ENCODE measurements around the gene LYPD1. TPM values are rescaled to one million over a fixed set of nuclear protein-coding genes. Genes with fewer than 3 reads are reported as not detected.

LYPD1 gene
- total RNA-seq, 1 donor from 2014 or later, result 6.0 TPM

DNA sequence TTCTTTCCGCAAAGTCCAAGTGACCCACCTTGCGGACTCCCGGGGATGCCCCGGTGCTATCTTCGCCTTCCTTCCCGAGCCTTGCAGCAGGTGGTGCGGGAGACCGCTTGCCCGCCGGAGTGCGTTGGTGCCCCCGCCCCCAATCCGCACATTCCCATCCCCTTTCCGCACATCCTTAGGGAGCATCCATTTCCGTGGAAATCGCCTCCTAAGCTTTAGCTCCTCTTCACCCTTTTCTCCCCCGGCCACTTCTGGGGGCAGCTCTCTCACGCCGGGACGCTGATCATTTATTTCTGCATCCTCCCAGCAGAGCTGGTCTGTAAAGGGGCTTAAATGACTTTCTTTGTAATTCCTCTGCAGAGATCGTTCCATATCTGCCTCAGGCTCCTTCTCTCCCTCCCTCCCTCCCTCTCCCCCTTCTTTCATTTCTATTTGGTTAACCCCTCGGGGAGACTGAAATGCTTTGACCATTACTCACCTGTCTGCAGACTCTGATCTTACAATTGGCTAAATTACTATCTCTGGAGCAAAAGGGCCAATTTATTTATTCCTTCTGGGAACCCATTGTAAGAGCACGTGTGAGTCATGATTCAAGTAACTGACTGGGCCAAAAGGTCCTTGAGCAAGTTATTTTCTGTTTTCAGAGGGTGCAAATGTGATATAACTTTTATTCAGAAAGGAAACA lies 1.3 kb upstream of the LYPD1 start:
- Histone ChIP-seq H3K4me3 (peak overlapping the region; percentile 65), H3K27ac (no peak overlapping the region), H3K4me1 (peaks cover 5% of the 10 kb centered on the region), H3K27me3 (peaks cover 62% of the 10 kb centered on the region), H3K36me3 (no peaks in the 10 kb centered on the region), H3F3A (ENCODE audit: low read depth) (peaks cover 14% of the 10 kb centered on the region), H3K4me2 (peak overlapping the region; percentile 98), H4K20me1 (ENCODE audit: low read depth) (no peaks in the 10 kb centered on the region), H3K79me2 (ENCODE audit: low read depth) (no peaks in the 10 kb centered on the region), H3K9me3 (ENCODE audit: low read depth) (no peaks in the 10 kb centered on the region), H3K9ac (no peak overlapping the region), H2AFZ (replicated peaks) (peak overlapping the region; percentile 92)
- Mint-ChIP-seq H3K27me3 (ENCODE audit: insufficient read depth, low read depth) (peaks cover 8% of the 10 kb centered on the region), H3K9me3 (no peaks in the 10 kb centered on the region), H3K4me1 (peaks cover 36% of the 10 kb centered on the region), H3K36me3 (peaks cover 9% of the 10 kb centered on the region), H3K27ac (peak overlapping the region; percentile 25), H3K4me3 (peak overlapping the region; percentile 93)
- TF ChIP-seq EZH2phosphoT487 (IDR thresholded peaks at IDR 0.05) (no peak), EZH2 (IDR thresholded peaks at IDR 0.05) (no peak)
- TF ChIP-seq, protein P1, sequence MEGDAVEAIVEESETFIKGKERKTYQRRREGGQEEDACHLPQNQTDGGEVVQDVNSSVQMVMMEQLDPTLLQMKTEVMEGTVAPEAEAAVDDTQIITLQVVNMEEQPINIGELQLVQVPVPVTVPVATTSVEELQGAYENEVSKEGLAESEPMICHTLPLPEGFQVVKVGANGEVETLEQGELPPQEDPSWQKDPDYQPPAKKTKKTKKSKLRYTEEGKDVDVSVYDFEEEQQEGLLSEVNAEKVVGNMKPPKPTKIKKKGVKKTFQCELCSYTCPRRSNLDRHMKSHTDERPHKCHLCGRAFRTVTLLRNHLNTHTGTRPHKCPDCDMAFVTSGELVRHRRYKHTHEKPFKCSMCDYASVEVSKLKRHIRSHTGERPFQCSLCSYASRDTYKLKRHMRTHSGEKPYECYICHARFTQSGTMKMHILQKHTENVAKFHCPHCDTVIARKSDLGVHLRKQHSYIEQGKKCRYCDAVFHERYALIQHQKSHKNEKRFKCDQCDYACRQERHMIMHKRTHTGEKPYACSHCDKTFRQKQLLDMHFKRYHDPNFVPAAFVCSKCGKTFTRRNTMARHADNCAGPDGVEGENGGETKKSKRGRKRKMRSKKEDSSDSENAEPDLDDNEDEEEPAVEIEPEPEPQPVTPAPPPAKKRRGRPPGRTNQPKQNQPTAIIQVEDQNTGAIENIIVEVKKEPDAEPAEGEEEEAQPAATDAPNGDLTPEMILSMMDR (IDR thresholded peaks at IDR 0.05), result no peak
- peak; percentile 55 for DNase-seq (ENCODE audit: low spot score)

DNA sequence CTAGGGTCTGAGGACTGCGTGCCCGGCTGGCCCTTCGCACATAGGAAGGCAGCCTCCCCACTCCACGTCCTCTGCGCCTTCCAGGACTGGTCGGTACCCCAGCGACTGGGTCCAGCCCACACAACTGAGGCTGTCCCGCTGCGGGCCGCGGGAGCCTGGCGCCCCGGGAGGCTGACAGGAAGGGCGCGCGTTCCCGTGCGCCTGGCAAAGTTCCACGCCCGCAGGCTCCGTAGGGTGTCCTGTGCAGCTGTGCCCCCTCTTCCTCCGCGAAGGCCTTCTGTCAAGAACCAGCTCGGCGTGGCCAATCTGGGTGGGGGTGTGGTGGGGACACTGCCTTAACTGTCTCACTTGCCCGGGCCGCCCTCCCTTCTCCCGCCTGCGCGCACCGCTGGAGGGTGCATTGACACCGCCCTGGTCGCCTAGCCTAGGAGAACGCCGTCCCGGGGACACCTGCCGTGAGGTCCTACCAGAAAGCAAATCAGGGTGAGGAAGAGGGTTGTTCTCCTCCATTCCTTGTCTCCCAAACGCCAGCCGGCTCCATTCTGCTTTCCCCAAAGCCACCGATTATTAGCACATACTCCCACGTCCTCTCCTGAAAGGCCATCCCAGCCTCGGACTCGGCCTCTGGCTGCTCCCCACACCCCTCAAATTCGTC lies 618 bp upstream of the LYPD1 start:
- Histone ChIP-seq H3K4me2 (peak overlapping the region; percentile 98), H3K4me1 (peaks cover 5% of the 10 kb centered on the region), H3K4me3 (peak overlapping the region; percentile 65), H3F3A (ENCODE audit: low read depth) (peaks cover 14% of the 10 kb centered on the region), H3K27ac (no peak overlapping the region), H3K79me2 (ENCODE audit: low read depth) (no peaks in the 10 kb centered on the region), H2AFZ (replicated peaks) (peak overlapping the region; percentile 92), H3K27me3 (peaks cover 62% of the 10 kb centered on the region), H3K36me3 (no peaks in the 10 kb centered on the region), H3K9me3 (ENCODE audit: low read depth) (no peaks in the 10 kb centered on the region), H4K20me1 (ENCODE audit: low read depth) (no peaks in the 10 kb centered on the region), H3K9ac (no peak overlapping the region)
- Mint-ChIP-seq H3K27me3 (ENCODE audit: insufficient read depth, low read depth) (peaks cover 9% of the 10 kb centered on the region), H3K4me3 (peak overlapping the region; percentile 93), H3K9me3 (no peaks in the 10 kb centered on the region), H3K27ac (peak overlapping the region; percentile 25), H3K4me1 (peaks cover 36% of the 10 kb centered on the region), H3K36me3 (peaks cover 13% of the 10 kb centered on the region)
- peak; percentile 47 for DNase-seq (ENCODE audit: low spot score)
- TF ChIP-seq, protein P1 (IDR thresholded peaks at IDR 0.05), result no peak
- TF ChIP-seq EZH2phosphoT487 (IDR thresholded peaks at IDR 0.05) (no peak), EZH2 (IDR thresholded peaks at IDR 0.05) (no peak)

DNA sequence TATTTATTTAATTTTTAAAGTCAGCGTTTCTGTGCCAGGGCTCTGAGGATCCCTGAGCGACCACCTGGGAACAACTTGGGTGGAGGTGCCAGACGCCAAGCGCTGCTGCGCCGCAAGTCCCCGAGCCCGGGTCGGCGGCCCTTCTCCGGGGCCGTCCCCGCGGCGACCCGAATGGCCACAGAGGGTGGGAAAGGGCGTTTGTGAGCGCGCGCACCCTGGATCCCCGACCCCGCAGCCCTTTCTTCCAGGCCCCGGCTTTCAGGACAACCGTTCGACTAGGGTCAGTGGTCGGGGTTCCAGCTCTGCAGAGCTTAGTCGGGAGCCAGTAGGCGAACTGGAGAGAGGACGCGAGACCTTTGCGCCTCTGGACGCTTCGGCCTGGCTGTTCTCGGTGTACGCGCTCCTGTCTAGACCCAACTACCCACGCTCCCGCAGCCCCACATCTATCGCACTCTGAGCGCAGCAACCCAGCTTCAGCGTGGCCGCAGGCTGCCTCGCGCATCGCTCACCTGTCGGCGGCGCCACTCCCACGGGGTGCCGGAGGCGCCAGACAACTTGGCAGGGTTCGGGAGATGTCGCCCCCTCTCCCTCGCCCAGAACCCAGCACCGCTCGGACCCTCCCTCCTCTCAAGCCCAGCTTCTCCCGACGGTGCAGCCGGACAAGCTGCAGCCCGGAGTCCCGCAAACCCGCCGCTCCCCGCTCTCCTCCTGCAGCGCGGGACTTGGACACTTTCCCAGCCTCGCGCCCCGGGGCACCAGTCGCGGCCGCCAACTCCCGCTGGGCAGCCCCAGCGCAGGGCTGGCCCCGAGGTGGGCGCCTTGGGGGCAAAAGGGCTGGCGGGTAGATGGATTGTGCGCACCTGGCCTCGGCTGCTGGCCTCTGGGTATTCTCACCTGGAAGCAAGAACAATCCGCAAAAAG lies 758 bp downstream of the LYPD1 start:
- Histone ChIP-seq H2AFZ (replicated peaks) (peak overlapping the region; percentile 92), H3K9ac (no peak overlapping the region), H3K79me2 (ENCODE audit: low read depth) (no peaks in the 10 kb centered on the region), H3K4me1 (peaks cover 5% of the 10 kb centered on the region), H4K20me1 (ENCODE audit: low read depth) (no peaks in the 10 kb centered on the region), H3K36me3 (no peaks in the 10 kb centered on the region), H3K27ac (no peak overlapping the region), H3K9me3 (ENCODE audit: low read depth) (no peaks in the 10 kb centered on the region), H3K4me2 (peak overlapping the region; percentile 98), H3K4me3 (peak overlapping the region; percentile 65), H3F3A (ENCODE audit: low read depth) (peaks cover 14% of the 10 kb centered on the region), H3K27me3 (peaks cover 62% of the 10 kb centered on the region)
- H3K9me3 Mint-ChIP-seq, result no peaks in the 10 kb centered on the region
- peaks cover 41% of the 10 kb centered on the region for H3K4me1 Mint-ChIP-seq
- H3K4me3 Mint-ChIP-seq, result peak overlapping the region; percentile 93
- DNase-seq (ENCODE audit: low spot score), result peak; percentile 72
- H3K36me3 Mint-ChIP-seq, result peaks cover 23% of the 10 kb centered on the region
- peaks cover 7% of the 10 kb centered on the region for H3K27me3 Mint-ChIP-seq (ENCODE audit: insufficient read depth, low read depth)
- TF ChIP-seq EZH2 (IDR thresholded peaks at IDR 0.05) (peak; percentile 80), EZH2phosphoT487 (IDR thresholded peaks at IDR 0.05) (peak; percentile 59)
- TF ChIP-seq, protein P1 (IDR thresholded peaks at IDR 0.05), result peak; percentile 43
- no peak overlapping the region for H3K27ac Mint-ChIP-seq

All from neural progenitor cell (in vitro differentiated cells).